ENCODE measurements around the gene L1CAM.

The L1CAM gene

DNA sequence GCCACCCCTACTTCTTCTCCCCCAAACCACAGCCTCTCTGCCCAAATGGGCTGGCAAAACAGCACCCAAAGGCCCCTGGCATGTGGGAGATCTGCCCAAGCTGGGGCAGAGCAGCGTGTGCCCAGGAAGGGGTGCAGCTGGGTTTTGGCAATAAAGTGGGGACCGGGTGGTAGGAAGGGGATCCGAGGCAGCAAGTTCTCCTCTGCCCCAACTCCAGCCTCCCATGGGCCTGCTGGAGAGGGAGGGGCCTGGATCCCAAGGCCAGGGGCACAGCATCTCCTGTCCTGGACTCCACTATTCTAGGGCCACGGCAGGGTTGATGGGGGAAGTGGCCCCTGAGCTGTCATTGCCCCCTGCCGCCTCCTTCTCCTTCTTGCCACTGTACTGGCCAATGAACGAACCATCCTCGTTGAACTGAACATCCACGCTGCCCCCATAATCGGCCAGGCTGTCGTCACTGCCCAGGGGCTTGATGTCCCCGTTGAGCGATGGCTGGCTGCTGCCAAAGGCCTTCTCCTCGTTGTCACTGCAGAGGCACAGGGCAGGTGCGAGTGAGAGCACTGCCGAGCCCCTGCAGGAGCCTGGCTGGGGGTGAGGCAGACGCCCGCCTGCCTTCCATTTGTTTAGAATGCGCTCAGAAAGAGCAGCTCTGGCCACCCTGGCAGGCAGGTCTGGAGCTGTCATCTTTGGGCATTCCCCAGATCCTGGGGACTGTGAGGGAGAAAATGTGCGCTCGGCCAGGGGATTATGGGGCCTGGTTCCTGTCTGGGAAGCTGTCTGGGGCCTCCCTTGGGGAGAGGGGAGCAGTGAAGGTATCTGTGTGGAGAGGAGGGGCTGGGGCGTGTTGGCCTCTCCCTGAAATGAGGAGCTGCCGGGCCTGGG lies 23.4 kb downstream of the L1CAM start:
- no peak for DNase-seq

DNA sequence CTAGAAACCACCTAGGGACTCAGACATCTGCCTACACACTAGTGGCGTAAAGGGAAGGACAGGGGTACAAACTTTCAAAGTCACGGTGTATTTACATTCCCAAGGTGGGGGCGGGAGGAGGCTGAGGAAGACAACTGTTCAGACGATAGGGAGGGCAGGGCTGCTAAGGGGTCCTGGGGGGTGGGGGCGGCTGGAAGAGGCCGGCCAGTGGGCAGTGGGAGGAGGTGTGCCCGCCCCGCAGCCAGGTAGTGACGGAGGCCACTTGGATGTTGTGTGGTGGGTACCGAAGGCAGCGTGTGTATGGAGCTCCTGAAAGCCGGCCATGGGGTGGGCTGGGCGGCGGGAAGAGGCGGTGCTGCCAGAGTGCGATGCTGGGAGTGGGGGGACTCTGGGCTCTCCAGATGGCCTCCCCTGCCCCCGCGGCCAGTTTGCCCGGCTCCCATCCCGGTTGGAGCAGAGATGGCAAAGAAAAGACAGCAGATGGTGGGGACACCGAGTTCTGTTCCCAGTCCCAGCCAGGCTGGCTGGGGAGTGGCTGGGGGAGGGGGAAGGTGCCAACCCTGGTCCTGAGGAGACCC lies 24.2 kb downstream of the L1CAM start:
- DNase-seq: no peak

DNA sequence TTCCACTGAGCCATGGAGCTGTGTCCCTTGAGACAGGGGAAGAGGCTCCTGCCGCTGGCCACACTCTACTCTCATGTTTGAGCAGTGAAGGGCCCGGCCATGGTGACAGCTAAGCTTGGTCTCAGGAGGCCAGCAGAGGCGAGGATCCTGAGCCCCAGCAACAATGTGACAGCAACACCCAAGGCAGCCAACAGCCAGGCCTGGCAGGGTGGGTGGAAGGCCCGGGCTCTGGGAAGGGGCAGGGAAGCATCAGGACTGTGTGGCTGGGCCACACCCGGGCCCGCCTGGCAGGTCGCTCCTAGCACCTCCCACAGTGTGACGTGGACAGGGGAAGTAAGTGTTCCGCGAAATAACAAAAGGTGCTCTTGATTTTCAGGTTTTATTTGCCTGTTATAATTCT lies 24.8 kb downstream of the L1CAM start:
- no peak for DNase-seq

DNA sequence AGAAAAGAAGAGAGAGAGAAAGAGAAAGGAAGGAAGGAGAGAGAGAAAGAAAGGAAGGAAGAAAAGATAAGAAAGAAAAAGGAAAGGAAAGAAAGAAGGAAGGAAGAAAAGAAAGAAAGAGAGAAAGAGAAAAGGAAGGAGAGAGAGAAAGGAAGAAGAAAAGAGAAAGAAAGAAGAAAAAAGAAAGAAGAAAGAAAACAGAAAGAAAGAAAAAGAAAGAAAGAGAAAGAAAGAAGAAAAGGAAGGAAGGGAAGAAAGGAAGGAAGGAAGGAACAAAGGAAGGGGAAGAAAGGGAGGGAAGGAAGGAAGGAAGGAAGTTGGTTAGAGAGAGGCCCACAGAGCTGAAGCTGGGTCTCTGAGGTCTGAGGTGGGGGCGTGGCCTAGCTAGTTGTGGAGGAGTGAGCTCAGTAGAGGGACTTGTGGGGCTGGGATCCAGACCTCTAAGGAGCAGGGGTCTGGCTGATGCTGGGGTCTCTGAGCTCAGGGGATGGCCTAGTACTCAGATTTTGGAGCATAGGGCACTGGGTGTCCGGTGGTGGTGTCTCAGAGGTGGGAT lies 28.5 kb downstream of the L1CAM start:
- peak; percentile 3 for DNase-seq

DNA sequence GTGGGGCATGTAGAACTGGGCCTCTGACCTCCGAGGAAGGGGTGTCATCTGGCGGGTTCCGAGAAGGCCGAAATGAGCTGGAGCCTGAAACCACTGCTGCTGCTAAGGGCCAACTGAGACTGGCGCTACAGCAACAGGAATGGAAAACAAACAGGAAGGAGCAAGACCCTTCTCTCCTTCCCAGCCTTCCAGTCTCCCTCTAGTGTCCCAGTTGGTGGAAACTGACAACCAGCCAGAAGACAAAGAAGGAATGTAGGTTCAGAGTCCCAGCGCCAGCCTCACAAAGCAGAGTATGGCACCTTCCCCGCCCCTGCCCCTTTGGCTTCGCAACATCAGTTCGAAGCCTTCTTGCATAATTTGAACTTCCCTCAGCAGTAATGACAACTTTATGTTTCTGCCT lies 31.3 kb downstream of the L1CAM start:
- no peak for DNase-seq

DNA sequence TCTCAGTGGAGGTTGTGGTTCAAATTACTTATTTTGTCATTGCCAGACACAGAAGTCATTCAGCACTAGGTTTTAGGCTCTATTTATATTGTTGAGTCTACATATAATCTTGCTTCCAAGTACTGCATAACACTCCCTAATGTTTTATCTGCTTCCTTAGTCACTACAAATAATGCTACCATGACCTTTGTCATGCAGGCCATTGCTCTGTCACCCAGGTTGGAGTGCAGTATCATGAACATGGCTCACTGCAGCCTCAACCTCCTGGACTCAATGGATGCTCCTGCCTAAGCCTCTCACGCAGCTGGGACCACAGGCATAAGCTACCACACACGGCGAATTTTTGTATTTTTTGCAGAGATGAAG lies 32.1 kb downstream of the L1CAM start:
- DNase-seq: no peak

DNA sequence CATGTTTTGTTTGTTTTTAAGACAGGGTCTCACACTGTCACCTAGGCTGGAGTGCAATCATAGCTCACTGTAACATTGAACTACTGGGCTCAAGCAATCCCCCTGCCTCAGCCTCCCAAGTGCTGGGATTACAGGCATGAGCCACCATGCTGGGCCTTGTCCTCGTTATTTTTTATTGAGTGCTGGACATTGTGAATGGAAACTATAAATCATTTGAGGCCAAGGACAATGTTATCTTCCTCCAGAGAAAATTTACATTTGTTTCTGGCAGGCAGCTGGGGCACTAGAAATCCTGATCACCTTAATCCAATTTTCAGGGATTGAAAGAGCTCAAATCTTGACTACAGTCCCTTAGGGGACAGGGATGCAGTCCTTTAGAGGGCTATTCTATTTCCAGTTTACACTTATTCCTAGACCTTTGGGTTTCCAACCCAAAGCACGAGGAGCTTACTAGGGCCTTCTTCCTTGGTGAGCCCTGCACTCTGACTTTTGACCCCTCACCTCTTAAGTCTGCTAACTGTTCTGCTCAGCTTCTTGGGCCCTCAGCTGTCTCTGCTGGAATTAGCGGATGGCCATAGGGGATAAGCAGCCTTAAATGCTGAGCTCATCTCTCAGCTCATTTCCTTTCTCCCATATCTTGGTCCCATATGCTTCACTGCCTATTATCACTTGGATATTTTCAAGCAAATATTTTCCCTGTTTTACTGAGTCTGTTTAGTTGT lies 32.6 kb downstream of the L1CAM start:
- DNase-seq: no peak

DNA sequence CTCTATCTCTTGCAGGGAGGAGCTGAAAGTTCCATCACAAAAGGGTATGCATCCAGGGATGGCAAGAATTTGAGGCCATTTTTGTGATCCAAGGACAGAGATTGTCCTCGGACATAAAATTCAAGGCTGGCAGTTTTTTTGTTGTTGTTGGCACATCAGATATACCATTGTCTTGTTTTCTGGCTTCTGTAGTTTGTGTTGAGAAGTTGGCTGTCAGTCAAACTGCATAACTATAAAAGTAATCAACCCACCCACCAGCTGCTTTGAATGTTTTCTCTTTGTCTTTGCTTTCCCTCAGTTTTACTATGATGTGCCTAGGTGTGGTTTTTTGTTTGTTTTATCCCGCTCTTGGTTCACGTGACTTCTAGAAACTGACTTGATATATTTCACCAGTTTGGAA lies 34.0 kb downstream of the L1CAM start:
- no peak for DNase-seq

DNA sequence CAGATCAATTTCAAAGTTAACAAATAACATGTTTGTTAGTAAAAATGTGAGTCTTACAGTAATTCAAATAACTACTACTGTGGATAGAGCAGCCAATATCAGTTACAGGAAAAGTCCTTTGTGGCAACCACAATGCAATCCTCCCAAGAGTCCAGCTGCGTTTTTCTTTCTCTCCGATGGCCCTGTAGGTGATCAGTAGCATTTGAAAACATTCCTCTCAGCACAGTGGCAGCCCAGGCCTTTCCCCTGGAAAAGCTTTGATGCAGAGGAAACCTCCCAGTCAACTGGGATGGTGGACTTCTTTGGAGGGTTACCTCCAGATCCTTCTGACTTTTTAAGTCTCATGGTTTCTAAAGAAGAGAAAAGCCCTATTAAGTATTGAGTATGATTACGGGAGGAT lies 37.6 kb downstream of the L1CAM start:
- no peak for DNase-seq

DNA sequence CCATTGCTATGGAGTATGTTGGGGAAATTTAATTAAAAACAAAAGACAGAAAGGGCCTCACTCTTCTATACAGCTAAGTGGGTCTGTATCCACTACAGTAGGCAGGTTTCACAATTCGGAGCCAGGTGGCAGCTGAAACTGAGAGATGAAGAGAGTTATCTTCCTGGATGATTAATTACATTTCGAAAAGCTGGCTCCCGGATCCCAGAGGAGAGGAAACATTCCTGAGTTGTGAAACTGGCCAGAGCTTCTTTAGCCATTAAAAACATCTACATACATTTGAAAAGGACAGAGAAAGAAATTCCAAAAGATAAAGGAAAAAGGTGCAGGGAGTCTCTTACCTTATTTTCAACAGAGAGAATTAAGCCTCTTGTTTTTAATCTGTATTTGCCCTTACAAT lies 40.1 kb downstream of the L1CAM start:
- no peak for DNase-seq

DNA sequence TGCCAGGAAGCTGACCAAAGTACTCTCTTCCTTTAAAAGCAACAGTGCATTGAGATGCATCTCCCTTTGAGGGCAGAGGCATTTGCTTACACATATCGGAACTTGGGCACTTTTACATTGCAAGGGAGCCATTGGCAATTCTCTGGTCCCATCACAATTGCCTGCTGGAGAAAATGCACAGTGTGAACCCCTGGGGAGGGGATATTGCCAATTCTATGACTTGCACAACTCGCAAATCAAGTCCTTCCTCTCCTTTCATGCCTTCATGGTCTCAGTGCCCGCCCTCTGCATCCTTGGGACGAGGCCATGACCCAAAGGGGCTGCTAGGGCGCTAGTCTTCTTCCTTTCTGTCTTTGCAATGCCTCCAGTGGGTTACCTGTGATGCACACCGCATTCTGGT lies 40.8 kb downstream of the L1CAM start:
- DNase-seq: no peak

DNA sequence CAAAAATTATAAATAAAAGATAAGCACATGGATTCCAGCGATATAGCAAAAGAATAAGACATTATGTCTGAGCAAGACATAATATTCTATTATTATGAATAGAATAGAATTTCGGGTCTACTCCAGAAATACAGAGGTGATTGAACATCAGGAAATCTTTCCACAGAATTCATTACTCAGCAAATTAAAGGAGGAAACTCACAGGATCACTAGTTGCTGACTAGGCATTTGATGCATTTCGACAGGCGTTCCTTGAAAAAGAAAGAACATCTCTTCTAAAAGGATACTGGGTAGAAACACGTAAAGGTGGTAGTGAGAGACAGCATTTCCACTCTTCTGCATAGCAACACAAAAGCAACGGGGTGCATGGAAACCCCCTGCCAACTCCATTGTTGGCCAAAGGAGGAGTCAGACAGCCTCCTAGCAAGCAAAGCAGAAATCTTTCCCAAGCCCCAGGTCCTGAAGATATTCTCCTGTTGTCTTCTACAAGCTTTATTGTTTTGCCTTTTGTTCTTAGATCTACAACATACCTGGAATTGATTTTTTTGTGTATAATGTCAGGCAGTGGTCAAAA lies 41.4 kb downstream of the L1CAM start:
- DNase-seq: no peak

DNA sequence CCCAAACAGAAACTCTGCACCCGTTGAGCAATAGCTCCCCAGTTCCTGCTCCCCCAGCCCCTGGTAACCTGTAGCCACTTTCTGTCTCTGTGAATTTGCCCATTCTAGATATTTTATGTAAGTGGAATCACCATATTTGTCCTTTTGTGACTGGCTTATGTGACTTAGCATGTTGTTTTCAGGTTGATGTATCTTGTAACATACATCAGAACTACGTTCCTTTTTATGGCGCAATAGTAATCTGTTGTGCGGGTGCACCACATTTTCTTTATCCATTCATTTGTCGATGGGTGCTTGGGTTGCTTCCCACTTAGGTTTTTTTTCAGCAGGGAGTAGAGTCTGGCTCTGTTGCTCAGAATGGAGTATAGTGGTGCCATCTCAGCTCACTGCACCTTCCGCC lies 49.1 kb downstream of the L1CAM start:
- no peak for DNase-seq

DNA sequence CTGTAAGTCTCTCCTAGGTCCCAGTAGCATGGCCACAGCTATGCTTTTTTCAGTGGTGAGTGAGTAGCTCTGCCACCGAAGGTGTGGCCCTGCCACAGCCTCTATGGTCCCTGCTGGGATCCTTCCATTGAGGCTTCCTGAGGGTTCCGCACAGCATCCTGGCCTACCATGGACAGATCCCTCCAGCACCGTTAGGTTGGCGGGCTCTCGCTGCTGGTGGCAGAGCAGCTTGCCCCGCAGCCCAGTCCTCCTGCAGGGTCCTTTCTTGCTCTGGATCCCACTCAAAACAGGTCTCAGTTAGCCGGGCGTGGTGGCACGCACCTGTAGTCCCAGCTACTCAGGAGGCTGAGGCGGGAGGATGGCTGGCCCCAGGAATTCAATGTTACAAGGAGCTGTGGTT lies 53.2 kb downstream of the L1CAM start:
- DNase-seq: no peak

DNA sequence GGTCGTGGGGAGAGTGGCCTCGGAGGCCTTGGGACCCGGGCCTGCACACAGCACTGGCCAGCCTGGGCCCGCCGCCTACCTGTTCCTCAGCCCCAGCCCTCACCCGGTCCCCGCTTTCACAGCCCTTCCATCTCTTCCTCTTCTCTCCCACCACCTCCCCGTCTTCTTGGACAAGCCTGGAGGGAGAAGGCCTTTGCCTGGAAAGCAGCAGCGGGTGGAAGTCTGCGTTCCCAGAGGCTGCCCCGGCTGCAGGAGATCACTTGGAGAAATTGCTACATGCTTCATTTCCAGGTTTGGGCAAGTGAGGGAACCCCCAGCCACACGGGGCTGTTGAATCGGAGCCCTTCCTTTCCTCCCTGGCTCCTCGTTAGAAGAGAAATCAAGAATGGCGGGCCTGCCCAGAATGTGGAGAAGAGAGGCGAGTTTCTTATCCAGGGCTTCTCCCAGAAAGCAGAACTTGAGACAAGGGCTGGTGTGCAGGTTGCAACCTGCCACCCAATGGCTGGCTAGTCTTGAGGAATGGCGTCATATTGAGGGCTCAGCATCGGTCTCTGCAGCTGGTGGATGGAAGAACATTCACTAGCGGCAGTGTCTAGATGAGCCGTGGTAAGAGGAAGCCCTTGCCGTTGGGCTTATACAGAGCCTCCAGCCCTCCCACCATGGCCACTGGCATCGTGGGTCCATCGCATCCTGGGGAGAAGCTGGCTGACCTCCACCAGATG lies 54.4 kb downstream of the L1CAM start:
- DNase-seq: no peak

DNA sequence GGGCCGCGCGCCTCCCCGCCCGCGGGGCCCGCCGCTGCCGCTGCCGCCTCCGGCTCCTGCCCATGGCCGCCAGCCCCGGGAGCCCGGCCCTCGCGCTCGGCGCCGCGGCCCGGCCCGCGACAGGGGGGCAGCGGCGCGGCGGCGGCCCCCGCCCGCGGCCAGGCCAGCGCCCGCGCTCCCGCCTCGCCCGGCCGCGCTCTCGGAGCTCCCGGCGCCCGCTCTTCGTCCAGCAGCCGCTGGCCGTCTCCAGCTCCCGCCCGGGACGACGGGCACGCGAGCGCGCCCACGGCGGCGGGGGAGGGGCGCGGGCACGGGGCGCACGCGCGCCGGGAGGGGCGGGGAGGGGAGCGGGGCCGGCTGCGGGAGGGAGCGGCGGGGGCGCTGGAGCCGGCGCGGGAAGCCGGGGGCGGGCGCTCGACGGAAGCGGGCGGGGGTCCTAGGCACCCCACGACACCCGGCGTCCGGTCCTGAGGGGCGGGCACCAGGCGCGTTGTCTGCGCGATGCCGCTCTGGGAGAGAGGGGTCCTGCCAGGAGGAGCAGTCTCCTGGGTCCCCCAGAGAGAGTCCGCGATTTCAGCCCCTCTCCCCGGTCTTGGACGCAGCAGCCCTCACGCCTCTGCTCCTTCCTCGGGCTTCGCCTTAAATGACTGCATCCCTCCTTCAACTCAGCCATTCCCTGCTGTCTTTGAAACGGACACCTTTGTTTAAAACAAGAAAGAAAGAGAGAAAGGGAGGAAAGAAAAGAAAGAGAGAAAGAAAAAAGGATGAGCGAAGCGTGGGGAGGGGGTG lies 55.1 kb downstream of the L1CAM start:
- DNase-seq: no peak

DNA sequence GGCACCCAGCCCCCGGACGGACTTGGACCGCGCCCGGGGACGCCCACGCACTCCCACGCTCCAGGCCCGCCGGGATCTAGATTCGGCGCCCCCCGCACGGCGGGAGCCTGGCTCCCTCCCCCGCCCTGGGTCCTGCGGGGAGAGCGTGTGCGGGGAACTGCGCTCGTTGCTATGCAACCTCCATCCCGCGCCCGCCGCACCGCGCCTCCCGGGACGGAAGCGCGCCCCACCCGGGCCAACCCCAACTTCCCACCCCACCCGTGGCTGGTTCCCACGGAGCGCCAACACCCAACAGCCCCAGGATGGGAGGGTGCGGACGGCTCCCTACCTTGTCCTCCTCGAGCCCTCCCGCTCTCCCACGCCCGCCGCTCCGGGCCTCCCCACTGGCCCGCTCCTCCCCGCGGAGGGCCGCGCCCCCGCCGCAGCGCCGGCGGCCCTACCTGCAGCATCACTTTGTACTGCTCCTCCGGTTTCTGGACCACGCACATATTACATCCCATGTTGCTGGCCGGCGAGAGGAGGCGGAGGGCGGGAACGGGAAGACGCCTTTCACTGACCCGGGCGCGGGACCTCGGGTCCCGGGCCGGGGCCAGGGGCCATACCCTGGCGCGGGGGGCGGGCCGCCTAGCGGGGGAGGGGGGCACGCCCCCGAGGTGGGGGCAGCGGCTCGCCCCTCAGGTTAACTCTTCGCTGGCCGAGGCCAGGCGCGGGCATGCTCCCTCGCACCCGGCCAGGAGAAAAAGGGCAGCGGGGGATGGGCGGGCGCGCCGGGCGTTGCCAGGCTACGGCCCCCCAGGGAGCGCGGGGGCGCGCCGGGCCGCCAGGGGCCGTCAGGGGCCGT lies 56.0 kb downstream of the L1CAM start, which contains the start of gene PDZD4:
PDZD4 (minus strand) TSS at position 746 of the 841 bp plus-strand sequence; CDS start at position 500, 246 bp downstream.
- DNase-seq: no peak

DNA sequence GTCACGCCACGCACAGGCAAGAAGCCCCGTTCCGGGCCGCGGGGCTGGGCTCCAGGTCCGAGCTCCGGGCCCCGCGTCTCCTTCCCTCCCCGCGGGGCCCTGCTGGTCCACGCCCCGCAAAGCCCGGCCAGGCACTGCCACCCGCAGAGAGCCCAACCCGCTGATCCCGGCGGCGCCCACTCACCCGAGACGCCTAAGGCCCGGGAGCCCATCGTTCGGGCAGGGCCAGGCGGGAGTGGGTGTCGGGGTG lies 56.5 kb downstream of the L1CAM start:
- no peak for DNase-seq

DNA sequence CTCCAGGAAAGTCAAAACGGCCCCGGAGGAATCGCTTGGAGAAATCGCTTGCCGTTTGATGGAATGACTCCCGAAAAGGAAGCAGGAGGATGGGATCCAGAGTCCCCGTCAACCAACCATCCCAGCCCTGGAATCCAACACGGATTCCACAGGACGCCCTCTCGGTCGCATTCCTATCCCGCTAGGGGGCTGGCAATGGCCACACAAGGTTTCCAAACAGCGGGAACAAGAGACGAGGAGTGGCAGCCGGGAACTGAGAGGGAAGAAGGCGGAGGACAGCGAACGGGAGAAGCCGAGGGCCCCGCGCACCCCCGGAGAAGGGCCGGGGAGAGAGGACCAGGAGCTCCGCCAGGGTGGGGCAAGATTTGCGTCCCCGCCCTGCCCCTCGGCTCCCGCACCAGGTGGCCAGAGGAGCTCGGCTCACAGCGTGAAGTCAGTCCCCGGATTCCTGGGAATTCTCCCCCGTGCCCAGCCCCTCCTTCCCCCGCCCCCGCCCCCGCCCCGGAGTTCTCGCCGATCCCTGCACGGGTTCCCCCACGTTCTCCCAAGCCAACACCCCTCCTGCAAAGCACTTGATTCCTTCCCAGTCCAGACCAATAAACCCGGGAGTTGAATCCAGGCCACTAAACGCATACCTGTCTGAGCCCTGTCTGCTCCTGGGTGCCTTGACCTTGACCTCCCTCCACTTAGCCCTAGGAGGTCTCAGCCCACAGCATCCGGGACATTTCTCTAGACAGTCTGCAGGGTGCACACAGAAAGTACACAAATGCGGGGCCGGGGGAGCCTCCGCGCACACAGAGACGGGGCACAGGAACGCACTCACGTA lies 57.0 kb downstream of the L1CAM start:
- DNase-seq: no peak

DNA sequence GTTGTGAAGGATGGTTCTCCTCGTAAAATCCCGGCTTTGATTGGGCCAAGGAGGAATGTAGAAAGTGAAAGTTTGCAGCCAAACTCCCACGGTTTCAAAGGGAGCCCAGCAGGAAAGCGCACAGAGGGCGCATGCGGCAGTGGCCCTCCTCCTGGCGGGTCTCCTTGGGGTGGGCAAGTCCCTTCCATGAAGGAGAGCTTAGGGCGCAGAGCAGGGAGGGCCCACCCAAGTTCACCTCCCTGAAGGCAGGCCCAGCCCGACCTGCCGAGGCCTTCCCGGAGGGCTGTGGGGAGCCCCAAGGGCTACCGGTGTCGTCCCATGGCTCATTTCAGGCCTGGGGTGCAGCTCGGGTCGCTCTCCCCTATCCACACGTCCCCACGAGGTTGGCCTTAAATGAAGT lies 57.7 kb downstream of the L1CAM start:
- no peak for DNase-seq

Data from OCI-M1 (cell line).